RKO (cell line): ENCODE measurements around the gene SNRPD3.
A peak's percentile ranks its signal among the peaks of the same experiment; 100 is the strongest.
"Not testable (repeated sequence)": the region's sequence is repeated elsewhere in the genome, so short reads cannot be mapped to it uniquely, and the experiment has no call there.

Source experiments
- DNase-seq: peaks from one replicate; pipeline ENCODE4 v3.0.0-alpha.2; 2016; ENCODE audit warnings: low spot score

Gene SNRPD3

DNA sequence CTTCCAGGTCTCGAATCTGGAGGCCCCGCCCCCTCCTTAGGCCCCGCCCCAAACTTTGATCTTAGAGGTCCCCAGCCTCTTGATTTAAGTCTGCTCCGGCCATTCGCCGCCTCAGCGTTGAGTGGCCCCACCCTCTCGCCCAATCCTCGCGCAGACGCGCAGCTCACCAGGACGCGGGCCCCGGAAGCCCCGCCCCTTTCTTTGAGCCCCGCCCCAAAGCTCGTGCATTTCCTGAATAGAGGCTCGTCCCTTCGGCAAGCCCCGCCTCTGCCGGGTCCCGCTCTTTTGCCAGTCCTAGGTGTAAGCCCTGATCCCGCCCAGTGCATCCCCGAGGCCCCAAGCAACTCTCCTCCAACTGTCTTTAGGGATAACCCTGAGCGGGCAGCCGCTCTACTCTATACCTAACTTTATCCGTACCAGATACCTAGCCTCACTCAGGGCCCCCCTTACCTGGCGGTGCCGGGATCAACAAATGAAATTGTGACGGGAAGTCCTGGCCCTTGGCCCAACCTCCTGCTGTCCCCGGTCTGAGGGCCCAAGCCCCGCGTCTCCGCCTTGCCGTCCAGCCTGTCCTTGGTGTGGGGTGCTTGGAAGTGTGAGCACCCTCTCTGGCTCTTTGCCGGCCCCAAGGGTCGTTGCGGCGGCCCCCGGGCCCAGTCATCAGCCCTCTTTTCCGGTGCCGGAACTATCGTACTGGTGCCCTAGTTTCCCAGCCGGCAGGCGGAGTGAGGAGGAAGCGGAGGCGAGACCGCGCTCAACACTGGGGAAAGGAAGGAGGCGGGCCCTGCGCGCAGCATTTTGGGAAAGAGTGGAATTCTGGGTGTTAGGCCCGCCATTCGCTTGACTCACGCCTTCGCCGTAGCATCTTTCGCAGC, at the start of gene SNRPD3:
Gene SNRPD3, plus strand, starts transcription at position 835 of the 875 bp plus-strand sequence. CDS start 1,676 bp downstream, outside the sequence.
- peak; percentile 98 for DNase-seq

- DNase-seq: no peak
These were observed 48.9 kb upstream of the SNRPD3 start for GRCh38 chr22:24506802-24507438.

- DNase-seq: no peak
These were observed 48.1 kb upstream of the SNRPD3 start for GRCh38 chr22:24507716-24508115.

DNA sequence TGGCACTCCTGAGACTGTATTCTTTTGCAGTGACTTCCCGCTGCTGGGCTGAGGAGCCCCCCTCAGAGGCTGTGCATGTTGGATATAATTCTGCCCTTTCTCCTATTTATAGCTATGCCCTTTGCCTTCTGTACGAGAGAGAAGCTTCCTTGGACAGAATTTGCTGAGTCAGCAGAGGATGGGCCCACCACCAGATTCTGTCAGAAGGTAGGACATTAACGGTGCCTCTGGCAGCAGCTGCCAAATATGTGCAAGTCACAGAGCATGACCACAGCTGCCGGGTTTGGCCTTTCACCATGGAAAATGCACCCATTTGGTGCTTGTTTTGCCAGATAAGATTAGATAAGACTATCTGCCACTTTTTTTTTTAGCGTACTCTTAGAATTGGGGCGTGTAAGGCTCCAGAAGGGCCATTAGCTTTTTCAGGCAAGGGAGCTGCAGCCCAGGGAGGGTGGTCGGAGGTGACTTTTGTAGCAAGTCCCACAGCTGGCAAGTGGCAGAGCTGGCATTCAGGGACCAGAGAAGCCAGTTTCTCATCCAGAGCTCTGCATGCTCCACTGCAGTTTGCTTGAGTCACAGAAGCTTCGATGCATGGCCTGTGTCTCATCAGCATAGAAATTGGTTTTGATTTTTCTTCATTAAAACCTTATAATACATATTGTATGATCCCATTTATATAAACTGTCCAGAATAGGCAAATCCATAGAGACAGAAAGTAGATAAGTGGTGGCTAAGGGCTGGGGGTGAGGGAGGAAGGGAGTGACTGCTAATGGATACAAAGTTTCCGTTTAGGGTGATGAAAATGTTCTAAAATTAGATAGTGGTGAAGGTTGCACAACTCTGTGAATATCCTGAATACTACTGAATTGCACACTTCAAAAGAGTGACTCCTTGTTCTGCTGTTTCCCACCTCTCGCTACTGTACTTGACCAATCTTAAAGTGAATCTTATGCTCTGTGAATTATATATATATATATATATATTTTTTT, 44.9 kb upstream of the SNRPD3 start:
- DNase-seq: no peak

- DNase-seq: no peak
These were observed 43.8 kb upstream of the SNRPD3 start for GRCh38 chr22:24512043-24512442.

DNA sequence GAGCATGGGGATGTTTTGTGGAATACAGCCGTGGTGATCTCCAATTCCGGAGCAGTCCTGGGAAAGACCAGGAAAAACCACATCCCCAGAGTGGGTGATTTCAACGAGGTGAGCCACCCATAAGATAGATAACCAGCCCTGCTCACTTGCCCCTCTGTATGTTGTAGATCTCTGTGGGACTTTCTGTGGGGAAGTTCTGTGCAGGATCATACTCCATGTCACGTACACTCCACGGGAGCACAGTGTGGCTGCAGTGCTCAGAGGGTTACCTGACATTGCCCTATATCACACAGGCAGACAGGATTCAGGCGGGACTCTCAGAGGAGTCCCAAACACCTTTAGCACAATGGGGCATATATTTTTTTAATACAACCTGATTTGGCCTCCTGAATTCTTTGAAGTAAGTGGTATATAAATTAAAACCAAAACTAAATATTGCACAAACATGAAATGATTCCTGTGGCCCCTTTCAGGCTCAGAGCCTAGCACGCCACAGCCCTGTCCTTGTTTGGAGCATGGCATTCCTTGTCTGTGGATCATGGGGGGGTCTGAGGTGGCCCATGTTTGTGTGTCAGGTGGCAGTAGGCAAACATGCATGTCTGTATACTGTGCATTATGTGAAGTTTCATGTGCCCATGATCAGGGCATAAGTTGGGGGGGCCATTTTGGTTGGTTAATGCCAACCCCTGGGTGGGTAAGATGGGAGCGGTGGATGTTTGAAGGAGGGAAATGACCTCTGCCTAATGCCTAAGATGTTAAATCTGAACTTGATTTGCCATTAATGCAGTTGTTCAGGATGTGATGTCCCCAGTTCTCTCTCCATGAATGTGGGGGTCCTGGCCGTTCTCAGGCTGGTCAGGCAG, 42.2 kb upstream of the SNRPD3 start:
- no peak for DNase-seq

DNA sequence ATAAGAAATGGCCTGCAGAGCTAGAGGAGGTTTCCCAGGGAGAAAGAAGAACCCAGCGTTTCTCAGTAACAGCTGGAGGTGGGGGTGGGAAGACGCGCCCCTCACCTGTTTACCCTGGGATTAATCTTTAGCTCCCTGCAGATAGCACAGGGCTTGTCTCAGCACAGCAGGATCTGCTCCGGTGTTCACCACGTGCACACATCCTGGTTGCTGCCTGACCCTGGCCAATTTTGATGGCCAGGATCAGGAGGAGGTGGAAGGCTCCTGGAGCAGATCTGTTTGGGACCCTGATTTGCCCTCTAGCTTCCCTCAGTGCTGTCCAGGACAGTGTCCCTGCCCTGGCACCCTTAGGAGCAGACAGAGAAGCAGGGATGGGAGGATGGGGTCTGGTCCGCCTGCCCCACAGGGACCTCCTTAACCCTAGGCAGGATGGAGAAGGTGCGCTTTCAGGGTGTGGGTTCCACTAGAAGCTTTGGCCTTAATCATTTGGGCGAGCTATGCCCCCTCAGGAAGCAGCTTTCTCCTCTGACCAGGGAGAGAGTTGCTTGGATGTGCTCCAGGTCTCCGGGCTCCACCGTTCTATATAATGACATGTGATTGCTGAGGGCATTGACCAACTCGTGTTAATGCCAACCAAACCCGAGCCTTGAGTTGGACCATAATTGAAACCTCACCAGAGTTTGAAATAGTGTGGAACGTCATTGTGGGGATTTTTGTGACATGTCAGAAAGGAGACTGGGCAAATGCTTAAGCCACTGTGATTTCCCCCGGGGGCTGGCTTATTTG, 41.4 kb upstream of the SNRPD3 start:
- DNase-seq: no peak

GRCh38 chr22:24515027-24515338, 40.8 kb upstream of the SNRPD3 start:
- no peak for DNase-seq

DNA sequence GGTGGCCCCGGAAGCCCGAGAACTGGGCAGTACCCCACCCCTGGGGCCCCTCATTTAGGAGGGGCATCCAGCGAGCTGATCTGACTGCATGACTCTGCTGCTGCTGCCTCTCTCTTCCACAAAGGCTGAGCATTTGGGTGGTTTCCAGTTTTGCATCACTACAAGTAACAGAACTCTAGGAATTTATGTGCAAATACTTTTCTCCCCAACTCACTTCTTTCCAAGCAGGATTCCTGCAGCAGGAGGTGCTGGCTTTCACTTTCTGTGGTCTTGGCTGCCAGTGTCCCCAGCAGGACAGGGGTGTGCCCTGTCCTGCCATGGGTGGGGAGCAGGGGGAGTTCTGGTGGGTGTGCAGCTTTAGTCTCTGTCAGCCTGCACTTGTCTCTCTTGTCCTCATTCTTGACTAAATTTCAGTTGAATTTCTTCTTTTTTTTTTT, 39.5 kb upstream of the SNRPD3 start:
- no peak for DNase-seq

DNA sequence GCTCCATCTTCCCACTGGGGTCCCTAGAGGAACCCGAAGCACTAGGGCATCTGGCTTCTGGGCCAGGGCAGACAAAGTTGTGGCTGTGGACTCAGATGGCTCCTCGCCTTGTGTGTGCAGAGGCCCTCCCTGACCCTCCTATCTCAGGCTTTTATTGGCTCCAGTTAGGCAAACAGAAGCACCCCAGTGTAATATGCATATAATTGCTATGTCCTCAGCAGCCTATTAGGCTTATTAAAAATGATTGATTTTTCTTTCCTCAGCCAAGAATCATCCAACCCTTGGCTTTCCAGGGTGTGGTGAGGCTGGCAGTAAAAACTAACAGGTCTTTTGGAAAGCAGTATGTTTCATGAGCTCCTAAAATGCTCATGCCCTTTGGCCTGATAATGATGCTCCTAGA, 38.4 kb upstream of the SNRPD3 start:
- DNase-seq: no peak

- no peak for DNase-seq
These were observed 37.6 kb upstream of the SNRPD3 start for GRCh38 chr22:24518228-24518627.

DNA sequence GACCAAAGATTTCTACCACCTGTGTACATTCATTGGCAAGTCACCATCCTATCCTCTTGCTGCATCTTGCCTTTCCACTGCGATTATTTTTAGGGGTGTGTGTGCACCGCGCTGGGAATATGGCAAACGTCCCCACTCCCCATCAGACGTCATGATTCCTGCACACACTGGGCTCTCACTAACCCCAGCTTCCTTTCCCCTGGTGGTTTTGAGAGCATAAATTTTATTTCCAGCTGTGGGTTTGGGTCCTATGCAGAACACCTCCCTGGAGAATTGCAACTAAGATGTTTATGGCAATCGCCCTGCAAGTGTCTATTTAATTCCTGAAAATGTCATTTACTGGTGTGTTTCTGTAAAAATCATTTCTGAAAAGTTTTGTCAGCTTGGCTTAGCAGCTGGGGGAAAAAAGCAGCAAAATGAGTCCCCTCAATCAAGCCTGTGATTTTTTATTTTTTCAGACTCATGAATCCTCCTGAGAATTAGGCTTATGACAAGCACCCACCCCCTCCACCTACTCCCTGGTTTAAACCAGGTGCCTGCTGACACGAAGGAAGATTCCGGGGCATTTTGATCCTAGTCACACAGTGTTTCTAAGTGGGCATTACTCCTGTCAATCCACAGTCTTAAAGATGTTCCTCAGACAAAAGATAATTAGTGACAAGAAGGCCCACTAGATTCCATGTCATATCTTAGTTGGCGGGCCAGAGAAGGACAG, 36.9 kb upstream of the SNRPD3 start:
- DNase-seq: no peak

DNA sequence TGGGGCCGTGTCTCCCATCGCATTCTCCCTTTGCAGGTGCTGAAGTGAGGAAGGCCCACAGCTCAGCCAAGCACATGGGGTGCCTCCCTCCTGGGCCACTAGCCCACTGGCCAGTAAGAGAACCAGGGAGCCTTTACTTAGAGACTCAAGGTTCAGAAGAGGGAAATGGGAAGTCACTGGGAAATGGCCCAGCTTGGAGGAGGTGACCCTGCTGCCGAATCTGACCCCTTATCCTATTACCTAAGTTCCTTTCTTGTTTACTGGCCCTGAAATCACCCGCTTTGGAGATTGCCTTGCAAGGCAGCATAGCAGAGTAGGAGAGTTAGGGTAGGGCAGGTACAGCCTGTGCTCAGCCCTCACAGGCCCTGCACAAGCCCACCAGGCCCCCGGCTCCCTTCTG, 36.3 kb upstream of the SNRPD3 start:
- DNase-seq: no peak

DNA sequence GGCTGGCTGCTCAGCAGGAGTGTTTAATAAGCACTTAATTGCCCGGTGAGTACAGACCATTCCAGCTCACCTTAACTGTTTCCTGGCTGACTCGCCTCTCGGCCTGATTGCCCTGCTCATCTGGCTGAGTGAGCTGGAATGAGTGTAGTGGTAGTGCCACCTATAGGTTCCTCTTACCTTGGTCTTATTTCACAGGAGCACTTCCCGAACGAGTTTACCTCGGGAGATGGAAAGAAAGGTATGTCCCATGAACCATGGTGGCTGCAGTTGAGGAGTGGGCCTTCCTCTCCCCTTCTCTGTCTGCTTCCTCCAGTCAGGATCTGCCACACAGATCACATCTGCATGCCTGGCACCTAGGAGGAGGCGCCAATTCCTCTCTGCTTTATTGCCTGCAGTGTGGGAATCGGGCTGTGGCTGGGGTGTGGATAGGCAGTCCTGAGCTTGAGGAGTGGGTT, 34.0 kb upstream of the SNRPD3 start:
- DNase-seq: peak; percentile 63

GRCh38 chr22:24523873-24524272, 31.9 kb upstream of the SNRPD3 start:
- no peak for DNase-seq

DNA sequence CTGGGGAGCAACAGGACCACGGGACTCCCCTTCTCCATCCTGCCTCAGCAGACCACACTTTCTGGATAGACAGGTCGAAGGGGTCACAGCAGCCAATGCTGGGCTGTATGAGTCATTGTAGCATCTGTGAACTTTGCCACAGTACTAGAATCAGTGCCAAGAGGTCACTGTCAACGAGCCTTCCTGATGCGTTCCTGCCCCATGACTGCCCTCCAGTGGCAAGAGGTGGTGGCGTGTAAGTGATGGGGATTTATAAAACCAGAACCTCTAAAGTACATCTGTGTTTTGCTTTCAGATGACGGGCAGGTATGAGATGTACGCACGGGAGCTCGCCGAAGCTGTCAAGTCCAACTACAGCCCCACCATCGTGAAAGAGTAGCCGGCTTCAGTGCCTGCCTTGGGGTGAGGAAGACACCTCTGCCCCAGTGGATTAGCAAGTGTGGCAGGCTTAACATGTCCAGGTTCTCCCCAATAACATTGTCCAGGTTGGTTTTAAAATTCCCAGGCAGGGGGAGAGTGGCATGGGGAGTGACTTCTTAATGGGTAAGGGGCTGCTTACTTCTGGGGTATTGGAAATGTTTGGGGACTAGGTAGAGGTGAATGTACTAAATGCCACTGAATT, 30.3 kb upstream of the SNRPD3 start:
- peak; percentile 80 for DNase-seq

- no peak for DNase-seq
These were observed 29.6 kb upstream of the SNRPD3 start for GRCh38 chr22:24526191-24526590.

DNA sequence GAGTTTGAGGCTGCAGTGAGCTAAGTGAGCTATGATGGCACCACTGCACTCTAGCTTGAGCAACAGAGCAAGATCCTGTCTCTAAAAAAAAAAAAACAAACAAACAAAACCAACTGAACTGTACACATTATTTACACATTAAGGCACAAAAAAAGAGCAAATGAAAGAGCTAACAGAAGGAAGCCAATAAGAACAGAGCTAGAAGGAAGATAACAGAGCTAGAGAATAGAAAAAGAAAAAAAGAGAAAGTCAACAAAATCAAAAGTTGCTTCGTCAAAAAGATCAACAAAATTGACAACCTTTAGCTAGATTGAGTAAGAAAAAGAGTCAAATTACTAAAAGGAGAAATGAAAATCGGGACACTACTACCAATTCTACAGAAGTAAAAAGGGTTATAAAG, 25.9 kb upstream of the SNRPD3 start:
- DNase-seq: no peak

GRCh38 chr22:24530968-24531367, 24.8 kb upstream of the SNRPD3 start:
- not testable (repeated sequence) for DNase-seq
